A549 (cell line): ENCODE measurements around the gene LRCOL1.
A peak's percentile ranks its signal among the peaks of the same experiment; 100 is the strongest.

ENCODE experiments used
- CBX2 ChIP-seq: fragments of 200-600 bp; sonication (generic); IDR thresholded peaks from 2 replicates; pipeline ENCODE4 v1.6.1; 2016; ENCODE audit warnings: low read depth, mild to moderate bottlenecking, borderline replicate concordance
- CHD2 ChIP-seq: fragments of 150-350 bp; IDR thresholded peaks from 2 replicates; pipeline ENCODE4 v1.6.1; 2014; ENCODE audit warnings: low read length; ENCODE audit not compliant: partially characterized antibody
- GATA3 ChIP-seq: IDR thresholded peaks from 2 replicates; pipeline ENCODE4 v1.6.1; 2012; ENCODE audit warnings: borderline replicate concordance
- HOXB5 ChIP-seq: fragments of 250-450 bp; sonication (Bioruptor Pico); IDR thresholded peaks from 2 replicates; pipeline ENCODE4 v1.5.0; 2020; ENCODE audit warnings: mild to moderate bottlenecking, moderate library complexity
- KDM5A ChIP-seq: fragments of 200-600 bp; sonication (generic); IDR thresholded peaks from 2 replicates; pipeline ENCODE4 v1.6.1; 2016; ENCODE audit warnings: antibody characterized with exemption, mild to moderate bottlenecking
- MAFK ChIP-seq: fragments of 450-650 bp; IDR thresholded peaks from 2 replicates; pipeline ENCODE4 v1.6.1; 2014; ENCODE audit not compliant: partially characterized antibody
- MAX ChIP-seq: IDR thresholded peaks from 2 replicates; pipeline ENCODE4 v1.6.1; 2012
- NPAS2 ChIP-seq: fragments of 250-450 bp; sonication (Bioruptor Pico); IDR thresholded peaks from 2 replicates; pipeline ENCODE4 v1.8.0; 2022; ENCODE audit warnings: mild to moderate bottlenecking, moderate library complexity, borderline replicate concordance
- POLR2A ChIP-seq: IDR thresholded peaks from 2 replicates; pipeline ENCODE4 v1.6.1; 2012; ENCODE audit warnings: mild to moderate bottlenecking, low read length
- RNF2 ChIP-seq: fragments of 200-600 bp; sonication (generic); IDR thresholded peaks from 2 replicates; pipeline ENCODE4 v1.6.1; 2016; ENCODE audit warnings: low read depth, mild to moderate bottlenecking, antibody characterized with exemption, moderate library complexity, borderline replicate concordance
- ZFP36 ChIP-seq: fragments of 450-650 bp; IDR thresholded peaks from 2 replicates; pipeline ENCODE4 v1.6.1; 2014; ENCODE audit warnings: borderline replicate concordance; ENCODE audit not compliant: partially characterized antibody
- TF ChIP-seq, protein P1 (sequence below): fragments of >200 bp; sonication (Bioruptor Twin); formaldehyde crosslinking; IDR thresholded peaks from 3 replicates; pipeline ENCODE4 v1.5.1; 2016
- TF ChIP-seq, protein P2 (sequence below): fragments of 200-600 bp; sonication (generic); IDR thresholded peaks from 2 replicates; pipeline ENCODE4 v1.6.1; 2016; ENCODE audit warnings: antibody characterized with exemption, mild to moderate bottlenecking, moderate library complexity
- TF ChIP-seq, protein P3 (sequence below): fragments of >200 bp; sonication (Bioruptor Twin); formaldehyde crosslinking; IDR thresholded peaks from 3 replicates; pipeline ENCODE4 v1.6.1; 2016

DNA sequence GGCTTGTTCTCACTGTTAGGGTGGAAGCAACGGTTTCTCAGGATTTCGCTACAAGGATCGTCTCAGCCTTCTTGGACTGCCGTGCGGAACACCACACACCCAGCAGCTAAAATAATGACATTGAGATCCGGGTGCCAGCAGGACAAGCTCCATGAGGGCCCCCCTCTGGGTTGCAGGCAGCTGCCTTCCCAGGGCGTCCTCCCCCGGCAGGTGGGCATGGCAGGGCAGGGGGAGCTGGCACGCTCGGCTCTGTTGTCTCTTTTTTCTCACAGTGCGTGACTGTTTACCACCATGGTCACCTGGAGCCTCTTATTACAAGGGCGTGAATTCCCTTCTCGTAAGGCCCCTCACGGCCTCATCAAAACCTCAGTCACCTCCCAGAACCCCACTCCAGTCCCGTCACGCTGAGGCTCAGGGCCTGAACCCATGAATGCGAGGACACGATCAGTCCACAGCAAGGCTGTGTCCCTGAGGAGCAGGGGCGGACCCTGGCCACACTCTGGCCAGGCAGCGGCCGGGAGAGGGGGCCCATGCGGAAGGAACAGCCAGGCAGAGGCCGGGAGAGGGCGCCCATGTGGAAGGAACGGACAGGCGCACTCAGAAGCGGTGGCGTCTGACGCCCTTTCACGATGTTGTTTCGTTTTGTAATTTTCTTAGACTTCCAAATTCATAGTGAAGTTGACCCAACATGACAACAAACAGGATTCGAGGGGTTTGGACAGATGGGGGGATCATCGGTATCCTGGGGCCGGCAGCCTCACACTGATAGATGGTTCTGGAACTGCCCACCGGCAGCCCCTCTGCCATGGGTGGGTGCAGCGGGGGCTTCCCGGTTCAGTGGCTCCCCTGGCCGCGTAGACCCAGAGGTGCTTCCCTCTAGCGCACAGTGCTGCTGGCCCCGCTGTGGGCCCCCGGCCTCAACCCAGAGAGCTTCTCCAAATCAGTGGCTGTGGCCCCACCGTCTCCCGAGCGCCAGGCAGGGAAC is 10.0 kb downstream of the LRCOL1 start:
- peak; percentile 75 for TF ChIP-seq MAX
- TF ChIP-seq CBX2: no peak
- TF ChIP-seq, protein P1, sequence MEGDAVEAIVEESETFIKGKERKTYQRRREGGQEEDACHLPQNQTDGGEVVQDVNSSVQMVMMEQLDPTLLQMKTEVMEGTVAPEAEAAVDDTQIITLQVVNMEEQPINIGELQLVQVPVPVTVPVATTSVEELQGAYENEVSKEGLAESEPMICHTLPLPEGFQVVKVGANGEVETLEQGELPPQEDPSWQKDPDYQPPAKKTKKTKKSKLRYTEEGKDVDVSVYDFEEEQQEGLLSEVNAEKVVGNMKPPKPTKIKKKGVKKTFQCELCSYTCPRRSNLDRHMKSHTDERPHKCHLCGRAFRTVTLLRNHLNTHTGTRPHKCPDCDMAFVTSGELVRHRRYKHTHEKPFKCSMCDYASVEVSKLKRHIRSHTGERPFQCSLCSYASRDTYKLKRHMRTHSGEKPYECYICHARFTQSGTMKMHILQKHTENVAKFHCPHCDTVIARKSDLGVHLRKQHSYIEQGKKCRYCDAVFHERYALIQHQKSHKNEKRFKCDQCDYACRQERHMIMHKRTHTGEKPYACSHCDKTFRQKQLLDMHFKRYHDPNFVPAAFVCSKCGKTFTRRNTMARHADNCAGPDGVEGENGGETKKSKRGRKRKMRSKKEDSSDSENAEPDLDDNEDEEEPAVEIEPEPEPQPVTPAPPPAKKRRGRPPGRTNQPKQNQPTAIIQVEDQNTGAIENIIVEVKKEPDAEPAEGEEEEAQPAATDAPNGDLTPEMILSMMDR: peak; percentile 74
- TF ChIP-seq RNF2: no peak
- TF ChIP-seq MAFK: no peak
- TF ChIP-seq POLR2A: no peak
- TF ChIP-seq CHD2: no peak
- TF ChIP-seq, protein P2, sequence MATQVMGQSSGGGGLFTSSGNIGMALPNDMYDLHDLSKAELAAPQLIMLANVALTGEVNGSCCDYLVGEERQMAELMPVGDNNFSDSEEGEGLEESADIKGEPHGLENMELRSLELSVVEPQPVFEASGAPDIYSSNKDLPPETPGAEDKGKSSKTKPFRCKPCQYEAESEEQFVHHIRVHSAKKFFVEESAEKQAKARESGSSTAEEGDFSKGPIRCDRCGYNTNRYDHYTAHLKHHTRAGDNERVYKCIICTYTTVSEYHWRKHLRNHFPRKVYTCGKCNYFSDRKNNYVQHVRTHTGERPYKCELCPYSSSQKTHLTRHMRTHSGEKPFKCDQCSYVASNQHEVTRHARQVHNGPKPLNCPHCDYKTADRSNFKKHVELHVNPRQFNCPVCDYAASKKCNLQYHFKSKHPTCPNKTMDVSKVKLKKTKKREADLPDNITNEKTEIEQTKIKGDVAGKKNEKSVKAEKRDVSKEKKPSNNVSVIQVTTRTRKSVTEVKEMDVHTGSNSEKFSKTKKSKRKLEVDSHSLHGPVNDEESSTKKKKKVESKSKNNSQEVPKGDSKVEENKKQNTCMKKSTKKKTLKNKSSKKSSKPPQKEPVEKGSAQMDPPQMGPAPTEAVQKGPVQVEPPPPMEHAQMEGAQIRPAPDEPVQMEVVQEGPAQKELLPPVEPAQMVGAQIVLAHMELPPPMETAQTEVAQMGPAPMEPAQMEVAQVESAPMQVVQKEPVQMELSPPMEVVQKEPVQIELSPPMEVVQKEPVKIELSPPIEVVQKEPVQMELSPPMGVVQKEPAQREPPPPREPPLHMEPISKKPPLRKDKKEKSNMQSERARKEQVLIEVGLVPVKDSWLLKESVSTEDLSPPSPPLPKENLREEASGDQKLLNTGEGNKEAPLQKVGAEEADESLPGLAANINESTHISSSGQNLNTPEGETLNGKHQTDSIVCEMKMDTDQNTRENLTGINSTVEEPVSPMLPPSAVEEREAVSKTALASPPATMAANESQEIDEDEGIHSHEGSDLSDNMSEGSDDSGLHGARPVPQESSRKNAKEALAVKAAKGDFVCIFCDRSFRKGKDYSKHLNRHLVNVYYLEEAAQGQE: no peak
- TF ChIP-seq, protein P3, sequence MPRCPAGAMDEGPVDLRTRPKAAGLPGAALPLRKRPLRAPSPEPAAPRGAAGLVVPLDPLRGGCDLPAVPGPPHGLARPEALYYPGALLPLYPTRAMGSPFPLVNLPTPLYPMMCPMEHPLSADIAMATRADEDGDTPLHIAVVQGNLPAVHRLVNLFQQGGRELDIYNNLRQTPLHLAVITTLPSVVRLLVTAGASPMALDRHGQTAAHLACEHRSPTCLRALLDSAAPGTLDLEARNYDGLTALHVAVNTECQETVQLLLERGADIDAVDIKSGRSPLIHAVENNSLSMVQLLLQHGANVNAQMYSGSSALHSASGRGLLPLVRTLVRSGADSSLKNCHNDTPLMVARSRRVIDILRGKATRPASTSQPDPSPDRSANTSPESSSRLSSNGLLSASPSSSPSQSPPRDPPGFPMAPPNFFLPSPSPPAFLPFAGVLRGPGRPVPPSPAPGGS: no peak
- no peak for TF ChIP-seq GATA3
- no peak for TF ChIP-seq ZFP36
- no peak for TF ChIP-seq KDM5A
- no peak for TF ChIP-seq NPAS2 (CRISPR knock-in tag)
- TF ChIP-seq HOXB5 (CRISPR knock-in tag): no peak
